Loucy (cell line): ENCODE data around the gene UPK3B.
"Not testable (repeated sequence)": the region's sequence is repeated elsewhere in the genome, so short reads cannot be mapped to it uniquely, and the experiment has no call there.

Source experiments
- EZH2phosphoT487 ChIP-seq: fragments of 200-600 bp; IDR thresholded peaks from 2 replicates; pipeline ENCODE4 v1.6.1; 2018; ENCODE audit warnings: antibody characterized with exemption, mild to moderate bottlenecking, moderate library complexity, borderline replicate concordance
- TF ChIP-seq, protein P1 (sequence below): fragments of 200-600 bp; sonication (generic); conservative IDR thresholded peaks from 2 replicates; pipeline ENCODE4 v1.5.1; 2014; ENCODE audit warnings: mild to moderate bottlenecking, antibody characterized with exemption, low read length

DNA sequence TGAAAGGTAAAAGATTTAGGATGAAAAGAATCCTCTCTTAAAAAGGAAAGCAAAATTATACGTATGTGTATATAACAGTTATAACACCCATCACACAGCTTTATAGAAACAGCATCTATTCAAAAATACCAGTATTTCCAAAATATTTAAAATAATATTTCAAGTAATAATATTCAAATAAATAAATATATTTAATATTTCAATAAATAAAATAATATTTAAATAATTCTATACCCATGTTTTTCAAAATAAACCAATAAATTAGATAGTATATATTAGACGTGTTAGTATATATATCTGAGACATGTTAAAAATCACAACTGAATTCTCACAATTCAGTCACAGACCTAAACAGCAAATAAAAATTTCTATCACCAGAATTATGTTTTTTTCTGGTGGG lies 21.3 kb downstream of the UPK3B start:
- TF ChIP-seq, protein P1, sequence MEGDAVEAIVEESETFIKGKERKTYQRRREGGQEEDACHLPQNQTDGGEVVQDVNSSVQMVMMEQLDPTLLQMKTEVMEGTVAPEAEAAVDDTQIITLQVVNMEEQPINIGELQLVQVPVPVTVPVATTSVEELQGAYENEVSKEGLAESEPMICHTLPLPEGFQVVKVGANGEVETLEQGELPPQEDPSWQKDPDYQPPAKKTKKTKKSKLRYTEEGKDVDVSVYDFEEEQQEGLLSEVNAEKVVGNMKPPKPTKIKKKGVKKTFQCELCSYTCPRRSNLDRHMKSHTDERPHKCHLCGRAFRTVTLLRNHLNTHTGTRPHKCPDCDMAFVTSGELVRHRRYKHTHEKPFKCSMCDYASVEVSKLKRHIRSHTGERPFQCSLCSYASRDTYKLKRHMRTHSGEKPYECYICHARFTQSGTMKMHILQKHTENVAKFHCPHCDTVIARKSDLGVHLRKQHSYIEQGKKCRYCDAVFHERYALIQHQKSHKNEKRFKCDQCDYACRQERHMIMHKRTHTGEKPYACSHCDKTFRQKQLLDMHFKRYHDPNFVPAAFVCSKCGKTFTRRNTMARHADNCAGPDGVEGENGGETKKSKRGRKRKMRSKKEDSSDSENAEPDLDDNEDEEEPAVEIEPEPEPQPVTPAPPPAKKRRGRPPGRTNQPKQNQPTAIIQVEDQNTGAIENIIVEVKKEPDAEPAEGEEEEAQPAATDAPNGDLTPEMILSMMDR, result not testable (repeated sequence)
- TF ChIP-seq EZH2phosphoT487, result not testable (repeated sequence)
